CD4-positive, alpha-beta T cell (primary cell): ENCODE data around the gene CLSTN2. TPM values are rescaled to one million over a fixed set of nuclear protein-coding genes. Genes with fewer than 3 reads are reported as not detected.

Experiments used
- ATAC-seq: fragments of 200-7000 bp; cut with Tn5 transposase; one replicate; pipeline ENCODE4 v1.10.0; 2022; ENCODE audit warnings: mild to moderate bottlenecking; ENCODE audit not compliant: poor library complexity
- CTCF ChIA-PET: fragments of 350-600 bp; sonication (Branson Sonifier 250); formaldehyde crosslinking; loops from one replicate; lab custom pipeline; 2021; ENCODE audit warnings: antibody characterized with exemption, inconsistent platforms; lab: Charles Lee
- POLR2A ChIA-PET: fragments of 350-600 bp; sonication (Branson Sonifier 250); formaldehyde crosslinking; loops from one replicate; lab custom pipeline; 2021; ENCODE audit warnings: antibody characterized with exemption, inconsistent platforms; lab: Charles Lee
- DNase-seq, 14 experiments: peaks; one replicate each; pipeline ENCODE4 v3.0.0-alpha.2; 2013 to 2020; ENCODE audit warnings: mixed read lengths in 2 of 14
- H3K27ac ChIP-seq, 2 donors: one replicate each; pipeline versions ENCODE4 v1.5.1 to v1.7.0; 2013; ENCODE audit warnings: low read length in 2 of 2, low read depth in 1 of 2, mild to moderate bottlenecking in 1 of 2
- H3K27me3 ChIP-seq, 2 experiments: 1 replicate in 1 of 2; 2 replicates in 1 of 2; pipeline versions ENCODE4 v1.6.1 to v1.7.0; 2013; ENCODE audit warnings: low read length in 2 of 2, control low read depth in 1 of 2, mild to moderate bottlenecking in 1 of 2, moderate library complexity in 1 of 2; ENCODE audit not compliant: insufficient read depth in 2 of 2, control insufficient read depth in 1 of 2
- H3K36me3 ChIP-seq: one replicate; pipeline ENCODE4 v1.6.1; 2013; ENCODE audit warnings: low read length, control low read depth; ENCODE audit not compliant: insufficient read depth
- H3K4me1 ChIP-seq: one replicate; pipeline ENCODE4 v1.6.1; 2013; ENCODE audit warnings: low read length, control low read depth; ENCODE audit not compliant: insufficient read depth
- H3K4me3 ChIP-seq: one replicate; pipeline ENCODE4 v1.5.1; 2013; ENCODE audit warnings: mild to moderate bottlenecking, low read length, moderate library complexity
- H3K9me3 ChIP-seq, 2 experiments: 1 replicate in 1 of 2; 2 replicates in 1 of 2; pipeline versions ENCODE4 v1.6.1 to v1.7.0; 2013; ENCODE audit warnings: low read length in 2 of 2, mild to moderate bottlenecking in 2 of 2, control low read depth in 1 of 2, moderate library complexity in 1 of 2; ENCODE audit not compliant: control insufficient read depth in 1 of 2, insufficient read depth in 1 of 2
- H3K27ac Mint-ChIP-seq: one replicate; pipeline ENCODE4 v1.8.0; 2020; ENCODE audit warnings: mixed read lengths
- H3K27me3 Mint-ChIP-seq: one replicate; pipeline ENCODE4 v1.8.0; 2021; ENCODE audit warnings: mixed read lengths
- H3K36me3 Mint-ChIP-seq: one replicate; pipeline ENCODE4 v1.8.0; 2021; ENCODE audit warnings: low read depth, mixed read lengths
- H3K4me1 Mint-ChIP-seq: one replicate; pipeline ENCODE4 v1.8.0; 2021; ENCODE audit warnings: low read depth, mixed read lengths
- H3K4me3 Mint-ChIP-seq: one replicate; pipeline ENCODE4 v1.8.0; 2020; ENCODE audit warnings: mild to moderate bottlenecking, mixed read lengths
- H3K9me3 Mint-ChIP-seq: one replicate; pipeline ENCODE4 v1.8.0; 2020; ENCODE audit warnings: mixed read lengths
- intact Hi-C, 2 experiments: fragments of 100-400 bp; cut with DNase I in 1 of 2; cut with micrococcal nuclease in 1 of 2; formaldehyde crosslinking; loops; one replicate each; pipeline versions ENCODE4 v1.15.1 to v1.9.0; 2023 to 2025; cut with DNase I, micrococcal nuclease
- total RNA-seq, 174 experiments: library from RNA in 2 of 174; stranded (reverse) in 2 of 174; gene quantifications; one replicate each; pipeline ENCODE4 v1.2.3 and lab custom pipeline; 2021 to 2026
- TF ChIP-seq, protein P1 (sequence below): fragments of 200-600 bp; IDR thresholded peaks from one replicate; pipeline ENCODE4 v1.8.0; 2022; ENCODE audit warnings: antibody characterized with exemption, mild to moderate bottlenecking

The CLSTN2 gene
- total RNA-seq, 2 experiments from 2014 or later, result not detected

DNA sequence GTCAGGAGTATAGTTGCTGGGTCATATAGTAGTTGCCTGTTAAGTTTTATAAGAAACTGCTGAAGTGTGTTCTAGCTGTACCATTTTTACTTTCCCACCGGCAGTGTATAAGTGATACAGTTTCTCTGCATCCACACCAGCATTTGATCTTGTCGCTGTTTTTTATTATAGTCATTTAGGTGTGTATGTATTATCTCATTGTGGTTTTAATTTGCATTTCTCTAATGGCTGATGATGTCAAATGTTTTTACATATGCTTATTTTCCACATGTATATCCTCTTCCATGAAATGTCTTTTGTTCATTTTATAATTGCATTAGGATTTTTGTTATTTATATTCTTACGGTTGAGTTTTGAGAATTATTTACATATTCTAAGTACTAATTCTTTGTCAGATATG lies 254.3 kb downstream of the CLSTN2 start:
- intact Hi-C loops, result no loop called here
- no peak overlapping the region for H3K4me3 ChIP-seq
- no peaks in the 10 kb centered on the region for H3K27me3 ChIP-seq
- ChIA-PET CTCF (no interaction called here), POLR2A (no interaction called here)
- Mint-ChIP-seq H3K4me3 (no peak overlapping the region), H3K27me3 (no peaks in the 10 kb centered on the region), H3K4me1 (no peaks in the 10 kb centered on the region), H3K27ac (no peak overlapping the region), H3K36me3 (no peaks in the 10 kb centered on the region), H3K9me3 (no peaks in the 10 kb centered on the region)
- H3K36me3 ChIP-seq, result no peaks in the 10 kb centered on the region
- no peak for DNase-seq
- no peak for ATAC-seq
- H3K4me1 ChIP-seq, result no peaks in the 10 kb centered on the region
- H3K27ac ChIP-seq, result no peak overlapping the region
- no peaks in the 10 kb centered on the region for H3K9me3 ChIP-seq
- TF ChIP-seq, protein P1, sequence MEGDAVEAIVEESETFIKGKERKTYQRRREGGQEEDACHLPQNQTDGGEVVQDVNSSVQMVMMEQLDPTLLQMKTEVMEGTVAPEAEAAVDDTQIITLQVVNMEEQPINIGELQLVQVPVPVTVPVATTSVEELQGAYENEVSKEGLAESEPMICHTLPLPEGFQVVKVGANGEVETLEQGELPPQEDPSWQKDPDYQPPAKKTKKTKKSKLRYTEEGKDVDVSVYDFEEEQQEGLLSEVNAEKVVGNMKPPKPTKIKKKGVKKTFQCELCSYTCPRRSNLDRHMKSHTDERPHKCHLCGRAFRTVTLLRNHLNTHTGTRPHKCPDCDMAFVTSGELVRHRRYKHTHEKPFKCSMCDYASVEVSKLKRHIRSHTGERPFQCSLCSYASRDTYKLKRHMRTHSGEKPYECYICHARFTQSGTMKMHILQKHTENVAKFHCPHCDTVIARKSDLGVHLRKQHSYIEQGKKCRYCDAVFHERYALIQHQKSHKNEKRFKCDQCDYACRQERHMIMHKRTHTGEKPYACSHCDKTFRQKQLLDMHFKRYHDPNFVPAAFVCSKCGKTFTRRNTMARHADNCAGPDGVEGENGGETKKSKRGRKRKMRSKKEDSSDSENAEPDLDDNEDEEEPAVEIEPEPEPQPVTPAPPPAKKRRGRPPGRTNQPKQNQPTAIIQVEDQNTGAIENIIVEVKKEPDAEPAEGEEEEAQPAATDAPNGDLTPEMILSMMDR, result no peak

DNA sequence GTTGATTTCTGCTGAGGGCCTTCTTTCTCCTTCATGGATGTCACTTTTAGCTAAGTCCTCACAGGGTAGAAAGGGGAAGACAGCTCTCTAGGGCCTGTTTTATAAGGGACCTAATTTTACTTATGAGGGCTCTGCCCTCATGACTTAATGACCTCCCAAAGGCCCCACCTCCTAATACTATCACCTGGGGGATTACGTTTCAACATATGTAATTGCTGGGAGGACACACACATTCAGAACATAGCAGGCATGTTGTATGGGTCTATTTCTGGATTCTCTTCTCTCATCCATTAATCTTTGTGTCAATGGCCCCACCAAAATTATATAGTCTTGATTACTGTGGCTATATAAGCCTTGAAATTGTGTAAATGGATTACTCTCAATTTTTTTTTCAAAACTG lies 255.0 kb downstream of the CLSTN2 start:
- no peak overlapping the region for H3K27ac Mint-ChIP-seq
- TF ChIP-seq, protein P1, result no peak
- Histone ChIP-seq H3K36me3 (no peaks in the 10 kb centered on the region), H3K27ac (no peak overlapping the region), H3K4me3 (no peak overlapping the region), H3K4me1 (no peaks in the 10 kb centered on the region), H3K9me3 (no peaks in the 10 kb centered on the region), H3K27me3 (no peaks in the 10 kb centered on the region)
- no peak overlapping the region for H3K4me3 Mint-ChIP-seq
- intact Hi-C loops, result no loop called here
- no peaks in the 10 kb centered on the region for H3K9me3 Mint-ChIP-seq
- H3K27me3 Mint-ChIP-seq, result no peaks in the 10 kb centered on the region
- POLR2A ChIA-PET, result no interaction called here
- no peaks in the 10 kb centered on the region for H3K36me3 Mint-ChIP-seq
- no peak for DNase-seq
- CTCF ChIA-PET, result no interaction called here
- no peak for ATAC-seq
- H3K4me1 Mint-ChIP-seq, result no peaks in the 10 kb centered on the region

DNA sequence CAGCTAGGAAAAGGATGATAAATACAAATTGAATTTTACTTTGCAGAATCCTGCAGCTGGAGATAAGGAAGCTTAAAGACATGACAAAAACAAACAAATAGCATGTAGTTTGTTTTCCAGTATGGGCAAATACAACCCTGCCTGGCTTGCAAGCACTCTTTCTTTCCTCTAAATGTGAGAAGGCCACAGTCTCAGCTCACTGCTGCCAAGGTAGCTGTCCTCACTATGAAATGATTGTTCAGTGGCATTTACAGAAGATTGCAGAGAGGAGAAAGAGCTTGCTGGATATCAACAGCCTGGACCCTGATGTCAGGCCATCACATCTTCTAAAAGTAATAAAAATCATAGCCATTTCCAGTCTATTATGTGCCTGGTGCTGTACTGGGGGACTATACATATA lies 262.0 kb downstream of the CLSTN2 start:
- no peaks in the 10 kb centered on the region for H3K36me3 Mint-ChIP-seq
- ChIA-PET POLR2A (no interaction called here), CTCF (no interaction called here)
- no peaks in the 10 kb centered on the region for H3K36me3 ChIP-seq
- no peaks in the 10 kb centered on the region for H3K9me3 Mint-ChIP-seq
- ATAC-seq, result no peak
- no peak for DNase-seq
- no peak overlapping the region for H3K4me3 Mint-ChIP-seq
- TF ChIP-seq, protein P1, result no peak
- no peaks in the 10 kb centered on the region for H3K4me1 Mint-ChIP-seq
- intact Hi-C loops, result no loop called here
- no peak overlapping the region for H3K27ac ChIP-seq
- no peaks in the 10 kb centered on the region for H3K4me1 ChIP-seq
- H3K9me3 ChIP-seq, result peaks cover 0 to 3% of the 10 kb centered on the region in 2 experiments
- H3K27me3 ChIP-seq, result no peaks in the 10 kb centered on the region
- no peaks in the 10 kb centered on the region for H3K27me3 Mint-ChIP-seq
- H3K27ac Mint-ChIP-seq, result no peak overlapping the region
- no peak overlapping the region for H3K4me3 ChIP-seq
